GM12878 (cell line): ENCODE data around the gene SGCD. TPM values are rescaled to one million over a fixed set of nuclear protein-coding genes. Genes with fewer than 3 reads are reported as not detected.

Source experiments
- ATAC-seq: fragments of 200-7000 bp; cut with Tn5 transposase; 3 replicates; pipeline ENCODE4 v1.9.1; 2020; ENCODE audit warnings: mild to moderate bottlenecking, moderate library complexity
- BruUV-seq: library from RNA; stranded (reverse); fragments of 400-500 nt; replicated peaks from 2 replicates; lab custom pipeline; 2021; lab: Mats Ljungman, UMichigan
- CTCF ChIA-PET: fragments of 300-600 bp; sonication (Branson Sonifier 250); formaldehyde crosslinking; extraction: SDS; loops from one replicate; lab custom pipeline; 2021; ENCODE audit warnings: inconsistent platforms; lab: Yijun Ruan, JAX
- POLR2A ChIA-PET: fragments of 350-600 bp; formaldehyde crosslinking; extraction: SDS; loops from one replicate; lab custom pipeline; 2021; ENCODE audit warnings: inconsistent platforms; lab: Charles Lee
- RAD21 ChIA-PET: fragments of 300-600 bp; sonication (Branson Sonifier 250); formaldehyde crosslinking; loops from one replicate; lab custom pipeline; 2023; ENCODE audit warnings: antibody characterized with exemption; ENCODE audit not compliant: unreplicated experiment; lab: Charles Lee
- SMC1A ChIA-PET: fragments of 300-600 bp; sonication (Branson Sonifier 250); formaldehyde crosslinking; loops from one replicate; lab custom pipeline; 2023; ENCODE audit not compliant: unreplicated experiment, uncharacterized antibody; lab: Charles Lee
- DNase-seq: peaks from one replicate; pipeline ENCODE4 v3.0.0-alpha.2; 2011; ENCODE audit warnings: low read depth, low spot score
- FAIRE-seq: peaks from 3 replicates; lab custom pipeline; 2011; peaks lifted over from hg19 to GRCh38; lab: Jason Lieb, UNC
- H2AFZ ChIP-seq: 2 replicates; pipeline ENCODE4 v1.6.0; 2011; ENCODE audit warnings: low read depth, low read length, control low read depth; ENCODE audit not compliant: control insufficient read depth
- H3K27ac ChIP-seq: 2 replicates; pipeline ENCODE4 v1.5.1; 2011; ENCODE audit warnings: control low read depth; ENCODE audit not compliant: control insufficient read depth, insufficient read depth
- H3K27me3 ChIP-seq, 2 experiments: replicated peaks in 1 of 2; 2 replicates each; pipeline versions ENCODE4 v1.6.0 to v1.6.1; 2011; ENCODE audit warnings: low read length in 1 of 2; ENCODE audit not compliant: control insufficient read depth in 2 of 2, insufficient read depth in 2 of 2
- H3K36me3 ChIP-seq, 2 experiments: 2 replicates each; pipeline ENCODE4 v1.5.1; 2011; ENCODE audit warnings: low read length in 1 of 2; ENCODE audit not compliant: control insufficient read depth in 2 of 2, insufficient read depth in 2 of 2
- H3K4me1 ChIP-seq: 2 replicates; pipeline ENCODE4 v1.6.1; 2011; ENCODE audit warnings: mild to moderate bottlenecking, low read length, moderate library complexity, mixed read lengths; ENCODE audit not compliant: control insufficient read depth, insufficient read depth
- H3K4me2 ChIP-seq: 2 replicates; pipeline ENCODE4 v1.6.0; 2011; ENCODE audit warnings: control low read depth; ENCODE audit not compliant: control insufficient read depth, insufficient read depth
- H3K4me3 ChIP-seq: fragments of 200-600 bp; sonication (generic); 2 replicates; pipeline ENCODE4 v1.5.1; 2016
- H3K79me2 ChIP-seq: 2 replicates; pipeline ENCODE4 v1.6.0; 2011; ENCODE audit warnings: low read length; ENCODE audit not compliant: control insufficient read depth, insufficient read depth
- H3K9ac ChIP-seq: 2 replicates; pipeline ENCODE4 v1.8.0; 2011; ENCODE audit warnings: low read length, control low read depth, mixed read lengths; ENCODE audit not compliant: control insufficient read depth, insufficient read depth
- H3K9me3 ChIP-seq: replicated peaks from 3 replicates; pipeline ENCODE4 v1.5.1; 2011; ENCODE audit warnings: mild to moderate bottlenecking, low read length; ENCODE audit not compliant: control insufficient read depth, insufficient read depth
- H4K20me1 ChIP-seq: 2 replicates; pipeline ENCODE4 v1.6.0; 2011; ENCODE audit not compliant: control insufficient read depth, insufficient read depth
- BHLHE40 ChIP-seq, 2 experiments: fragments of 450-650 bp in 1 of 2; IDR thresholded peaks; 2 replicates each; pipeline ENCODE4 v1.6.1; 2011 to 2017; ENCODE audit warnings: low read depth in 2 of 2, borderline replicate concordance in 1 of 2, improper control_type of control experiment in 1 of 2, low read length in 1 of 2, mild to moderate bottlenecking in 1 of 2
- BRCA1 ChIP-seq: IDR thresholded peaks from 2 replicates; pipeline ENCODE4 v1.6.1; 2011; ENCODE audit warnings: low read depth, low read length, improper control_type of control experiment
- HDAC2 ChIP-seq: fragments of 200-600 bp; sonication (generic); IDR thresholded peaks from 2 replicates; pipeline ENCODE4 v1.6.1; 2017
- IRF4 ChIP-seq: IDR thresholded peaks from 2 replicates; pipeline ENCODE4 v1.6.1; 2011; ENCODE audit warnings: low read depth, low read length
- TCF7 ChIP-seq: IDR thresholded peaks from 2 replicates; pipeline ENCODE4 v1.6.1; 2014; ENCODE audit warnings: antibody characterized with exemption, borderline replicate concordance
- ZNF24 ChIP-seq: fragments of 450-650 bp; IDR thresholded peaks from 2 replicates; pipeline ENCODE4 v1.6.1; 2017; ENCODE audit warnings: antibody characterized with exemption, mild to moderate bottlenecking
- WGBS: methylation state at CpG from one replicate; pipeline ENCODE4 v1.1.6; 2016; ENCODE audit warnings: low lambda C conversion rate; ENCODE audit not compliant: insufficient replicate concordance, insufficient coverage; ENCODE audit errors: missing lambda C conversion rate; 5-methylcytosine and 5-hydroxymethylcytosine counted together
- in situ Hi-C: fragments of 300-500 bp; cut with MboI; formaldehyde crosslinking; loops from 9 replicates; pipeline ENCODE4 v1.14.3; 2018; ENCODE audit warnings: mixed read lengths
- intact Hi-C: fragments of 100-400 bp; cut with micrococcal nuclease; formaldehyde crosslinking; loops from one replicate; pipeline ENCODE4 v1.14.2; 2022; ENCODE audit not compliant: unreplicated experiment
- polyA plus RNA-seq, 11 experiments: library from polyadenylated mRNA; depleted of rRNA in 4 of 11; unstranded in 6 of 11; stranded (reverse) in 5 of 11; fragments of >200 nt; fragmentation: Nextera tagmentation in 4 of 11; fragmentation: Illumina TruSeq in 1 of 11; extraction: Ambion mirVana in 4 of 11; extraction: Trizol in 1 of 11; gene quantifications; 1 replicate in 1 of 11; 2 replicates in 10 of 11; pipeline versions ENCODE4 v1.2.1 to v1.2.3, GENCODE V29; 2011 to 2016; ENCODE audit warnings: inconsistent platforms in 2 of 11, missing spikeins in 2 of 11, low read depth in 1 of 11
- total RNA-seq, 4 experiments: library from RNA; depleted of rRNA in 3 of 4; stranded (reverse); fragments of >200 nt in 3 of 4; fragmentation: Illumina TruSeq in 1 of 4; extraction: Trizol in 1 of 4; gene quantifications; 2 replicates each; pipeline versions ENCODE4 v1.2.1 to v1.2.3, GENCODE V29; 2013 to 2021
- TF ChIP-seq, protein P1 (sequence below): IDR thresholded peaks from 2 replicates; pipeline ENCODE4 v1.6.1; 2012; ENCODE audit warnings: improper control_type of control experiment, low read depth, low read length; ENCODE audit not compliant: insufficient replicate concordance

The SGCD gene
- total and polyA plus RNA-seq, 10 of the 15 experiments (the other 5 are each of a cell fraction or from before 2014, with no cell fraction given), result 0.06 TPM; not detected in 9

DNA sequence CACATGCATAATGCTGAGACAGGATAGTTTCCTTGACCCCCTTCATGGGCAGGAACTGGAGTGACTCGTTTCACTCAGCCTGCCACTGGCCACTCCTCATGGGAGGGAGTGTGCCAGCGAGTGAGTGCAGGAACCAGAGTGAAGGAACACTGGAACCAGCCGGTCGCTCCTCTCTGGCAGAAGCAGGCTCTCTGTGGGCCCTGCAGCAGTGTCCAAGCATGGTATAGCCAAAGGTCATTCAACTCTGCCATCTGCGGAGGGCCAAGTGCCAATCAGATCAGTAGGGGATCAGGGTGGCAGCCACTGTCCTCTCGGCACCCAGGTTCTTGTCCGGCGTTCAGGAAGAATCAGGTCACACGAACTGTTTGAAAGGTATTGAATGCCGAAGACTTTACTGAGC lies 353.9 kb downstream of the SGCD start (continued):
- TF ChIP-seq, protein P1, sequence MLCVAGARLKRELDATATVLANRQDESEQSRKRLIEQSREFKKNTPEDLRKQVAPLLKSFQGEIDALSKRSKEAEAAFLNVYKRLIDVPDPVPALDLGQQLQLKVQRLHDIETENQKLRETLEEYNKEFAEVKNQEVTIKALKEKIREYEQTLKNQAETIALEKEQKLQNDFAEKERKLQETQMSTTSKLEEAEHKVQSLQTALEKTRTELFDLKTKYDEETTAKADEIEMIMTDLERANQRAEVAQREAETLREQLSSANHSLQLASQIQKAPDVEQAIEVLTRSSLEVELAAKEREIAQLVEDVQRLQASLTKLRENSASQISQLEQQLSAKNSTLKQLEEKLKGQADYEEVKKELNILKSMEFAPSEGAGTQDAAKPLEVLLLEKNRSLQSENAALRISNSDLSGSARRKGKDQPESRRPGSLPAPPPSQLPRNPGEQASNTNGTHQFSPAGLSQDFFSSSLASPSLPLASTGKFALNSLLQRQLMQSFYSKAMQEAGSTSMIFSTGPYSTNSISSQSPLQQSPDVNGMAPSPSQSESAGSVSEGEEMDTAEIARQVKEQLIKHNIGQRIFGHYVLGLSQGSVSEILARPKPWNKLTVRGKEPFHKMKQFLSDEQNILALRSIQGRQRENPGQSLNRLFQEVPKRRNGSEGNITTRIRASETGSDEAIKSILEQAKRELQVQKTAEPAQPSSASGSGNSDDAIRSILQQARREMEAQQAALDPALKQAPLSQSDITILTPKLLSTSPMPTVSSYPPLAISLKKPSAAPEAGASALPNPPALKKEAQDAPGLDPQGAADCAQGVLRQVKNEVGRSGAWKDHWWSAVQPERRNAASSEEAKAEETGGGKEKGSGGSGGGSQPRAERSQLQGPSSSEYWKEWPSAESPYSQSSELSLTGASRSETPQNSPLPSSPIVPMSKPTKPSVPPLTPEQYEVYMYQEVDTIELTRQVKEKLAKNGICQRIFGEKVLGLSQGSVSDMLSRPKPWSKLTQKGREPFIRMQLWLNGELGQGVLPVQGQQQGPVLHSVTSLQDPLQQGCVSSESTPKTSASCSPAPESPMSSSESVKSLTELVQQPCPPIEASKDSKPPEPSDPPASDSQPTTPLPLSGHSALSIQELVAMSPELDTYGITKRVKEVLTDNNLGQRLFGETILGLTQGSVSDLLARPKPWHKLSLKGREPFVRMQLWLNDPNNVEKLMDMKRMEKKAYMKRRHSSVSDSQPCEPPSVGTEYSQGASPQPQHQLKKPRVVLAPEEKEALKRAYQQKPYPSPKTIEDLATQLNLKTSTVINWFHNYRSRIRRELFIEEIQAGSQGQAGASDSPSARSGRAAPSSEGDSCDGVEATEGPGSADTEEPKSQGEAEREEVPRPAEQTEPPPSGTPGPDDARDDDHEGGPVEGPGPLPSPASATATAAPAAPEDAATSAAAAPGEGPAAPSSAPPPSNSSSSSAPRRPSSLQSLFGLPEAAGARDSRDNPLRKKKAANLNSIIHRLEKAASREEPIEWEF, result no peak
- TF ChIP-seq BRCA1 (no peak), HDAC2 (no peak), IRF4 (no peak)

DNA sequence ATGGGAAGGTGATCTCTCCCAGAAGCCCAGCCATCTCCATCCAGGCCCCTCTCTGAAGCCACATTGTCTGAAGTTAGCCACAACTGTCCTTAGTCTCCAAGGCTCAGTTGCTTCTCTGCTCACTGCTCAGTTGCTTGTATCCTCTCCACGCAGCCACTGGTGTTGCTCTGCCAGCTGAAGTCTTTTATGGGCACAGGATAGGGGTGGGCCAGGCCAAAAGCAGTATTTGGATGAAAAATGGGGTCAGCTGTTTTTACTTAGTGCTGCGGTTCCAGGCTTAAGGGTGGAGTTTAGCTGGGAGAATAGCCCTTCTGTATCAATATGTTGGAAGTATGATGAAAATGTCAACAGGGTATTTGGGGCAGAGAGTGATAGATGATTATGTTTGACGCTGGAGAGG lies 354.3 kb downstream of the SGCD start:
- Histone ChIP-seq H2AFZ (no peak overlapping the region), H4K20me1 (no peaks in the 10 kb centered on the region), H3K27me3 (no peaks in the 10 kb centered on the region), H3K4me2 (no peak overlapping the region), H3K36me3 (no peaks in the 10 kb centered on the region), H3K4me3 (no peak overlapping the region), H3K9me3 (no peaks in the 10 kb centered on the region), H3K4me1 (no peaks in the 10 kb centered on the region), H3K9ac (no peak overlapping the region), H3K27ac (no peak overlapping the region), H3K79me2 (no peaks in the 10 kb centered on the region)
- WGBS, result 51% methylated on average over 3 of the region's 3 CpGs
- no peak for TF ChIP-seq BHLHE40 (IDR thresholded peaks at IDR 0.05; ENCODE audit: borderline replicate concordance in 1 of 2, low read depth in 2 of 2, low read length in 1 of 2)
- no peak for TF ChIP-seq TCF7
- TF ChIP-seq ZNF24, result no peak
- FAIRE-seq, result no peak
- in situ Hi-C loops (no loop called here), intact Hi-C loops (no loop called here)
- DNase-seq, result no peak
- POLR2A ChIA-PET, result no interaction called here
- no TSS peak for BruUV-seq
- CTCF ChIA-PET, result no interaction called here
- SMC1A ChIA-PET, result no interaction called here
- RAD21 ChIA-PET, result no interaction called here
- no peak for ATAC-seq
